GM18870 (cell line): ENCODE data around the gene AOPEP.

Experiments
- ATAC-seq: cut with Tn5 transposase; IDR thresholded peaks from one replicate; pipeline ENCODE4 v1.9.1; 2021; ENCODE audit warnings: moderate library complexity; ENCODE audit not compliant: unreplicated experiment

The AOPEP gene

GRCh38 chr9:95053611-95054570, 327.4 kb downstream of the AOPEP start:
- no peak for ATAC-seq

GRCh38 chr9:95055334-95055850, 328.9 kb downstream of the AOPEP start:
- ATAC-seq, result no peak

GRCh38 chr9:95055851-95056551, 329.5 kb downstream of the AOPEP start:
- no peak for ATAC-seq

GRCh38 chr9:95057101-95057500, 330.6 kb downstream of the AOPEP start:
- ATAC-seq, result no peak

GRCh38 chr9:95058121-95058785, 331.8 kb downstream of the AOPEP start:
- no peak for ATAC-seq

- ATAC-seq, result no peak
These were observed 332.4 kb downstream of the AOPEP start for GRCh38 chr9:95058795-95059386.

GRCh38 chr9:95060234-95060633, 333.7 kb downstream of the AOPEP start:
- ATAC-seq, result no peak

GRCh38 chr9:95060916-95061315, 334.4 kb downstream of the AOPEP start:
- ATAC-seq, result no peak

GRCh38 chr9:95061916-95062595, 335.6 kb downstream of the AOPEP start:
- no peak for ATAC-seq

GRCh38 chr9:95062596-95063065, 336.1 kb downstream of the AOPEP start:
- no peak for ATAC-seq

- no peak for ATAC-seq
These were observed 336.8 kb downstream of the AOPEP start for GRCh38 chr9:95063300-95063699.

- ATAC-seq, result no peak
These were observed 338.7 kb downstream of the AOPEP start for GRCh38 chr9:95065224-95065623.

GRCh38 chr9:95067057-95067456, 340.6 kb downstream of the AOPEP start:
- no peak for ATAC-seq

- no peak for ATAC-seq
These were observed 341.4 kb downstream of the AOPEP start for GRCh38 chr9:95067897-95068296.

- no peak for ATAC-seq
These were observed 344.1 kb downstream of the AOPEP start for GRCh38 chr9:95070549-95071021.

GRCh38 chr9:95071450-95071849, 345.0 kb downstream of the AOPEP start:
- no peak for ATAC-seq

GRCh38 chr9:95071925-95072324, 345.4 kb downstream of the AOPEP start:
- no peak for ATAC-seq

- ATAC-seq, result no peak
These were observed 346.6 kb downstream of the AOPEP start for GRCh38 chr9:95073042-95073607.

- no peak for ATAC-seq
These were observed 347.4 kb downstream of the AOPEP start for GRCh38 chr9:95073918-95074317.

- no peak for ATAC-seq
These were observed 348.1 kb downstream of the AOPEP start for GRCh38 chr9:95074632-95075031.
